ENCODE data around the gene PITPNC1.

- no peak for TF ChIP-seq EZH2phosphoT487 (IDR thresholded peaks at IDR 0.05; ENCODE audit: insufficient read depth, low read depth)
- no peak for TF ChIP-seq EZH2 (IDR thresholded peaks at IDR 0.05; ENCODE audit: insufficient read depth, poor library complexity, severe bottlenecking)
Observed at GRCh38 chr17:67646472-67646871, 269.4 kb downstream of the PITPNC1 start.

Measured in GM23248 (cell line).